Activated naive CD8-positive, alpha-beta T cell treated with anti-CD3 and anti-CD28 coated beads, Interleukin-2, amount 10 ng/mL, durations not matched to agents 7 days and 5 days (primary cell): ENCODE data around the gene RAP1B. TPM values are rescaled to one million over a fixed set of nuclear protein-coding genes. Genes with fewer than 3 reads are reported as not detected.

Experiments used
- ATAC-seq: fragments of 150-1000 bp; cut with Tn5 transposase; one replicate; pipeline ENCODE4 v1.10.0; 2021; ENCODE audit warnings: low read depth, moderate library complexity
- POLR2A ChIA-PET: fragments of 350-600 bp; sonication (Branson Sonifier 250); formaldehyde crosslinking; loops from one replicate; lab custom pipeline; 2021; ENCODE audit warnings: antibody characterized with exemption; lab: Charles Lee
- DNase-seq: peaks from one replicate; pipeline ENCODE4 v3.0.0; 2021
- H3K27ac Mint-ChIP-seq: one replicate; pipeline ENCODE4 v1.8.0; 2022; ENCODE audit warnings: mild to moderate bottlenecking, mixed read lengths
- H3K27me3 Mint-ChIP-seq: one replicate; pipeline ENCODE4 v1.8.0; 2022; ENCODE audit warnings: mild to moderate bottlenecking, moderate library complexity, mixed read lengths
- H3K36me3 Mint-ChIP-seq: one replicate; pipeline ENCODE4 v1.8.0; 2021; ENCODE audit warnings: mild to moderate bottlenecking, mixed read lengths
- H3K4me1 Mint-ChIP-seq: one replicate; pipeline ENCODE4 v1.8.0; 2021; ENCODE audit warnings: mixed read lengths
- H3K4me3 Mint-ChIP-seq: one replicate; pipeline ENCODE4 v1.8.0; 2022; ENCODE audit warnings: mild to moderate bottlenecking, moderate library complexity, mixed read lengths
- H3K9me3 Mint-ChIP-seq: one replicate; pipeline ENCODE4 v1.8.0; 2021; ENCODE audit warnings: mixed read lengths
- total RNA-seq, 2 experiments: library from RNA; stranded (reverse); gene quantifications; one replicate each; pipeline ENCODE4 v1.2.3, GENCODE V29; 2021

RAP1B gene
- total RNA-seq, result 100 to 1,000 TPM; 233 to 257 TPM

DNA sequence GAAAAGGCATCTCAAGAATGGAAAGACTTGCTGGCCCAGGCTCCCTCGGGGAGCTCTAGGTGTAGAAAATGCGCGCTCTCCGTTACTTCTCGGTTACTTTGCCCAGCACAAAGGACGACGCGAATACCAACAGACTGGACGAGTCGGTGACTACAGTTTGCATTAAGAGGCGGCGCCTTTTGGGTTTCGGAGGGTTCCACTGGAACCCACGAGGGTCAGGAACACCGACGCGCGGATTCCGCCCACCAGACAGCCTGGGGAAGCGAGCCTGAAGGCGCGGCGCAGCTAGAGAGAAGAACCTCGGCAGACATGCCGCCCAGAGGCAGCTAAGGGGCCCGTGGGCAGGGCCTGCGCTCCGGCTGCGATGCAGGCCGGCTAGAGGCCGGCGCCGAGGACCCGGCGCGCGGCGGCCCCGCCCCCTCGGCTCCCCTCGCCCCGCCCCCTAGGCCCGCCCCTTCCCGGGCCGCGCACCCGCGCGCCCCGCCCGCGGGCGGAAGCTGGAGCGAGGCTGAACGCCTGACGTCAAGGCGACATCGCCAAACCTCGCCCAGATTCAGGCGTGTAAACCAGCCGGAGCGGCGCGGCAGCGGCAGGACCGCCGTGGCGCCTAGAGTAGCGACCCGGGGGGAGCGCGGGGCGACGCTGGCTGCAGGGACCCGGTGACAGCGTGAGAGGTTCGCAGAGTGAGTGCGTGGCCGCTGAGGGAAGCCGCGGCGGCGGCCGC lies at the start of gene RAP1B:
TSS of gene RAP1B (plus strand) at position 530 of the 724 bp plus-strand sequence. CDS start 37,826 bp downstream, outside the sequence.
- POLR2A ChIA-PET, result interaction anchor here (0.6 to 4.0 kb wide), 24 partner anchors 8 to 279 kb away, joined by 3 to 25 read pairs (median 5); partner anchors contain the start of genes MDM1, MDM2 and NUP107
- Mint-ChIP-seq H3K27ac (peak within 1 kb of the TSS; percentile 94), H3K27me3 (no peaks in the 10 kb centered on the region), H3K36me3 (peaks cover 25% of the 10 kb centered on the region), H3K4me3 (peak within 1 kb of the TSS; percentile 97), H3K4me1 (peaks cover 41% of the 10 kb centered on the region), H3K9me3 (no peaks in the 10 kb centered on the region)
- DNase-seq (peak; percentile 92), ATAC-seq (peak; percentile 84)

DNA sequence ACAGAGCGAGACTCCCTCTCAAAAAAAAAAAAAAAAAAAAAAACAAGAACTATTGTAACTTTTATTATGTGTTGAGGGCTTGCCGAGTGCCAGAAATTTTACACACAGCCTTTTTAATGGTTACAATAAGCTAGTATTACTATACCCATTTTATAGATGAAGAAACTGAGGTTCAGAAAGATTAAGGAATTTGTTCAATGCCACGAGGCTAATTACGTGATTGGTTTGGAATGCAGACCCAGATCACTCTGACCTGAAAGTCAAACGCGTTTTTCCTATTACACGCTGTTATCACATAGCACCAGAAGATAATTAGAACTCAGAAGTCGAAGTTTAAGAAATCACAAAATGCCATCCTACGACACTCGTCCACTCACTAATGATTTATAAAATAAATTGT lies 48.9 kb upstream of the RAP1B start:
- Mint-ChIP-seq H3K27ac (no peak overlapping the region), H3K9me3 (no peaks in the 10 kb centered on the region), H3K36me3 (peaks cover 2% of the 10 kb centered on the region), H3K27me3 (no peaks in the 10 kb centered on the region), H3K4me3 (no peak overlapping the region), H3K4me1 (peaks cover 34% of the 10 kb centered on the region)
- ATAC-seq (no peak), DNase-seq (no peak)
- POLR2A ChIA-PET, result interaction anchor here (0.6 to 0.7 kb wide), 2 partner anchors 25 to 130 kb away, joined by 4 to 6 read pairs; no protein-coding TSS in a partner anchor

DNA sequence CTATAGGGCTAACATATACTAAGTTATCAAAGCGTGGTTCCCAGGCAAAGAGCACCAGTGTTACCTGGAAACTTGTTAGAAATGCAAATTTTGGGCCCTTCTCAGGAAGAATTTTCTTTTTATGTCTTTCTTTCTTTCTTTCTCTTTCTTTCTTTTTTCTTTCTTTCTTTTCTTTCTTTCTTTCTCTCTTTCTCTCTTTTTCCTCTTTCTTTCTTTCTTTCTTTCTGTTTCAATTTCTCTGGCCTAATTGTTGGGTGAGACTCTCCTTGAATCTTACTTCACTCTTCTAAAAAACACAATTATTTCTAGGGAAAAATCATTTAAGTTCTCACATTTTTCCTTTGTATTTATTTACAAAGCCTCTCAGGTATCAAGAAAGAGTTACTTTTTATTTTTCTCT lies 46.5 kb upstream of the RAP1B start:
- Mint-ChIP-seq H3K36me3 (peaks cover 7% of the 10 kb centered on the region), H3K4me1 (peaks cover 29% of the 10 kb centered on the region), H3K27me3 (no peaks in the 10 kb centered on the region), H3K4me3 (peak overlapping the region; percentile 23), H3K9me3 (peaks cover 4% of the 10 kb centered on the region), H3K27ac (peak overlapping the region; percentile 31)
- ATAC-seq (no peak), DNase-seq (no peak)
- POLR2A ChIA-PET, result interaction anchor here (0.8 to 1.7 kb wide), 2 partner anchors 14 to 25 kb away, joined by 3 to 7 read pairs; no protein-coding TSS in a partner anchor

DNA sequence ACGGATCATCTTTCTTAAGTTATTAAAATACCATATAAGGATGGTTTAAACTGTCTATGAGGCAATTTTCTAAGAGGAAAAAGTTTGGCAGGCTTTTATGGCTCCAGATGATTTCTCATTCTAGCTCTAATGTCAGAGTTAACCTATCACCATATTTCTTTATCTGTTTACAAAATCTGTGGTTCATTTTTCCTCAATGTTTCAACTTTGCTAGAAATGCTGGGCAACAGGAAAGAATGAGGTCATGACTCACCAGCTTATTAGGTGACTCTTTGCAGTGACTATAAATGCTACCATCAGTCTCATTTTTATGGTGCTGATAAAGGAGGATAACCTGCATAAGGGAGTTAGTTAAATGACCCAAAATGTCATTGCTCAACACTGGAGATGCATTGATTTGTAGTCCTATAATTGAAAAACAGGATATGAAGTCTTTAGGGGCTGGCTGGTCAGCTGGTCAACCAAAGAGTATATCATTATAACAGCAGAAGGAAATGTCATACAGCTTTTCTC lies 45.3 kb upstream of the RAP1B start:
- H3K9me3 Mint-ChIP-seq, result peaks cover 4% of the 10 kb centered on the region
- peaks cover 5% of the 10 kb centered on the region for H3K36me3 Mint-ChIP-seq
- ATAC-seq (peak; percentile 77), DNase-seq (no peak)
- POLR2A ChIA-PET, result interaction anchor here (1.1 to 1.6 kb wide), 3 partner anchors 24 to 234 kb away, joined by 3 read pairs; partner anchors contain the start of gene MDM1
- peak overlapping the region; percentile 54 for H3K27ac Mint-ChIP-seq
- H3K4me3 Mint-ChIP-seq, result peak overlapping the region; percentile 4
- H3K27me3 Mint-ChIP-seq, result no peaks in the 10 kb centered on the region
- H3K4me1 Mint-ChIP-seq, result peaks cover 23% of the 10 kb centered on the region

DNA sequence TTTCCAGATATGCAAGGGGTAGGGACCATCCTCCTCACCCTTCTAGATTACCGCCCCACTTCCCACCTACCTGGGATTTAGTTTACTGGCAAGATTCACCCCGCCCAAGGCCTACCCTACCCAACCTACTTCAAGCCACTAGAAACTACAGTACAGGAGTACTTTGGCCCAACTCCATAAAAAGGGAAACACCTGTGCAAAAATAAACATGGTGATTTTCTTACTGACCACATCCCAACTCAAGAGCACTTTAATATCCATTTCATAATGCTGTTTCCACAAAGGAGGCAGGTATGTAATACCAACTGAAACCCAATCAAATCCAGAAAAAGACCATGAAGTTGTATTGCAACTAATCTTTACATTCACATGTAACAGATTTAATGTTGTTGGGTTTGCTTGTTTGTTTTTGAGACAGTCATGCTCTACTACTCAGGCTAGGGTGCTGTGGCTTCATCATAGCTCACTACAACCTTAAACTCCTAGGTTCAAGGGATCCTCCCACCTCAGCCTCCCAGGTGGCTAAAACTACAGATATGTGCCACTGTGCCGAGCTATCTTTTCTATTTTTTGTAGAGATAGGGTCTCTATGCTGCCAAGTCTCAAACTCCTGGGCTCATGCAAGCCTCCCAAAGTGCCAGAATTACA lies 41.7 kb upstream of the RAP1B start:
- Mint-ChIP-seq H3K4me3 (no peak overlapping the region), H3K9me3 (peaks cover 4% of the 10 kb centered on the region), H3K36me3 (peaks cover 5% of the 10 kb centered on the region), H3K27ac (no peak overlapping the region), H3K27me3 (no peaks in the 10 kb centered on the region), H3K4me1 (peaks cover 28% of the 10 kb centered on the region)
- ATAC-seq, result no peak
- POLR2A ChIA-PET, result no interaction called here
- DNase-seq, result no peak

DNA sequence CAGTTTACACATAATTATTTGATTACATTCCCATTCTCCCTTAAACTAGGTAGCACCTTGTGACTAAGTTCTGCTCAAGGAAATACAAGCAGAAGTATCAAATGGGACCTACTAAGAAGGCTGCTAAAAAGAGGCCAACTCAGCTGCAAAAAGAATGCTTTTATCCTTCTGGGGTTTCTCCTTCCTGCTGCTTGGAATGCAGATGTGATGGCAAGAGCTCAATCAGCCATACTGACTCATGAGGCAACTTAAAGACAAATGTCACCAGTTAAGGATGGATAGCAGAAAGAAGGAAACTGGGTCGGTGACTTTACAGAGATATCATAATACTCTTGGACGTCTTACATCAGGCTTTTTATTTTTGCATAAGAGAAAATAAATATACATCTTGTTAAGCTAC lies 38.0 kb upstream of the RAP1B start:
- DNase-seq (no peak), ATAC-seq (no peak)
- Mint-ChIP-seq H3K36me3 (peaks cover 5% of the 10 kb centered on the region), H3K4me3 (peak overlapping the region; percentile 24), H3K27me3 (no peaks in the 10 kb centered on the region), H3K4me1 (peaks cover 15% of the 10 kb centered on the region), H3K9me3 (peaks cover 4% of the 10 kb centered on the region), H3K27ac (peak overlapping the region; percentile 42)
- POLR2A ChIA-PET, result interaction anchor here (0.5 kb wide), 1 partner anchor 27 kb away, joined by 4 read pairs; no protein-coding TSS in a partner anchor

DNA sequence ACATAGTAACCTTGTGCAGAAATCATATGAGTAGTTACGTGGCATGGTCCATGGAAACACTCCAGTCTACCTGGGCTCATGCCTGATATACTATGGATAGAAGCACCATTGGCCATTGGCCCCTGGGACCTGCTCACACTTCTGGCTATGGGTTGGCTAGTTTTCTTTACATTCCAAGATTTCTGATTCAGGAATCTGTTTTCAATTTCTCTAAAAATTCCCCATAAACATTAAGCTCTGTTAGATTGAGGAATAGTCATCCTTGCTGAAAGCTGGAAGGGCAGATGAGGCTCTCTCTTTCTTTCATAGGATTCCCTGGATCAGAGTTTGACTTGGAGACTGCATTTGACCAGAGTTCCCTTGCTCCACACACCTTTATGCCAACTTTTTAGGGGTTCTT lies 37.3 kb upstream of the RAP1B start:
- Mint-ChIP-seq H3K9me3 (peaks cover 4% of the 10 kb centered on the region), H3K4me3 (no peak overlapping the region), H3K27ac (no peak overlapping the region), H3K27me3 (no peaks in the 10 kb centered on the region), H3K36me3 (peaks cover 5% of the 10 kb centered on the region), H3K4me1 (peaks cover 20% of the 10 kb centered on the region)
- DNase-seq, result no peak
- ATAC-seq, result no peak
- POLR2A ChIA-PET, result no interaction called here

DNA sequence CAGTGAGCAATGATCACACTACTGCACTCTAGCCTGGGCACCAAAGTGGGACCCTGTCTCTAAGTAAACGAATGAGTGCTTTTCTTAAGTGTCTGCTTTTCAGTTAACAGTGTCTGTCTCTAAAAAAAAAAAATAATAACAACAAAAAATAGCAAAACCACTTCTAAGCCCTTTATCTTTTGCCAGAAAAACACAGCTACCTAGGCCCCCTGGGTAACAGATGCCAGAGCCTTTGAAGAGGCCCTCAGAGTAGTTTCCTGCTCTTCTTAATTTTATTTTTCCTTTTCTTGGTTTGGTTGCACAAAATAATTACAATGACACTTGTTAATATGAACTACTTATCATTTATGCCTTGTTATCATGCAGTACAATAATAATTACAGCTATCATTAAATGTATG lies 32.8 kb upstream of the RAP1B start:
- Mint-ChIP-seq H3K27me3 (no peaks in the 10 kb centered on the region), H3K4me3 (no peak overlapping the region)
- no peak for ATAC-seq

DNA sequence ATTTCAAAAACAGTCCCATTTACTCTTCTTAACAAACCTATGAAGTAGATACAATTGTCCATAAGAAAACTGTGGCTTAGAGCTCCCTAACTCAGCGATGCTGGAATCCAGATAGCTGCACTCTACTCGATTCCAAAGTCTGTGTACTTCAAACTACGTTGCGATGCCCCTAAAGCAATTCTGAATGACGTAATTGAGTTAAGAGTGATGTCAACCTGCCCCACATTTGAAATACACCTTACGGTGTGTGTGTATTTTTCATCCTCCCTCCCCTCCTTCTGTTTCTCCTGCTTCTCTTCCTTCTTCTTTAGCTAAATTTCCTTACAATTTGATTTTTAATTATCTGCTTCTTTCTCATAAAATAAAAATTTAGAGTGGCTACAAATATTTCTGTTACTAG lies 31.9 kb upstream of the RAP1B start:
- POLR2A ChIA-PET, result interaction anchor here (0.8 to 2.7 kb wide), 9 partner anchors 9 to 234 kb away, joined by 3 to 25 read pairs (median 4); partner anchors contain the start of gene RAP1B
- H3K4me1 Mint-ChIP-seq, result peaks cover 23% of the 10 kb centered on the region
- no peaks in the 10 kb centered on the region for H3K36me3 Mint-ChIP-seq
- no peak for DNase-seq
- H3K27me3 Mint-ChIP-seq, result no peaks in the 10 kb centered on the region
- peak overlapping the region; percentile 66 for H3K4me3 Mint-ChIP-seq
- peak overlapping the region; percentile 82 for H3K27ac Mint-ChIP-seq
- no peak for ATAC-seq
- no peaks in the 10 kb centered on the region for H3K9me3 Mint-ChIP-seq

More for the DNA sequence above, 32.8 kb upstream of the RAP1B start:
- POLR2A ChIA-PET, result interaction anchor here (0.6 to 2.7 kb wide), 6 partner anchors 14 to 235 kb away, joined by 3 to 25 read pairs (median 3); partner anchors contain the start of gene RAP1B
- H3K9me3 Mint-ChIP-seq, result no peaks in the 10 kb centered on the region
- no peaks in the 10 kb centered on the region for H3K36me3 Mint-ChIP-seq
- no peak for DNase-seq
- peaks cover 23% of the 10 kb centered on the region for H3K4me1 Mint-ChIP-seq
- peak overlapping the region; percentile 9 for H3K27ac Mint-ChIP-seq

DNA sequence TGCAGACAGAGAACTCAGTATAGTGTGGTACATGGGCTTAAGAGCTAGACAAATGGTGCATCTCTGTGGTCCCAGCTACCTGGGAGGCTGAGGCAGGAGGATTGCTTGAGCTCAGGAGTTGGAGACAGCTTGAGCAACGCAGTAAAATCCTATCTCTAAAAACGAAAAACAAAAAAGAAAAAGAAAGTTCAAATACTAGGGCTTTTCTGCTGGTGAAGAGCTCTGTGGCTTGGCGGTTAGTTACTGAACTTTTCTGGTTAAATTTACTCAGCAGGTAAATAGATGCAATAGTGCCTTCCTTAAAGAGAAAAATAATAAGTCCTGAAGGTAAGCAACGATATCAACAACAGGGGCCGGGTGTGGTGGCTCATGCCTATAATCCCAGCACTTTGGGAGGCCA lies 31.4 kb upstream of the RAP1B start:
- DNase-seq, result no peak
- POLR2A ChIA-PET, result interaction anchor here (0.7 to 2.7 kb wide), 10 partner anchors 8 to 233 kb away, joined by 3 to 25 read pairs (median 4); partner anchors contain the start of gene RAP1B

DNA sequence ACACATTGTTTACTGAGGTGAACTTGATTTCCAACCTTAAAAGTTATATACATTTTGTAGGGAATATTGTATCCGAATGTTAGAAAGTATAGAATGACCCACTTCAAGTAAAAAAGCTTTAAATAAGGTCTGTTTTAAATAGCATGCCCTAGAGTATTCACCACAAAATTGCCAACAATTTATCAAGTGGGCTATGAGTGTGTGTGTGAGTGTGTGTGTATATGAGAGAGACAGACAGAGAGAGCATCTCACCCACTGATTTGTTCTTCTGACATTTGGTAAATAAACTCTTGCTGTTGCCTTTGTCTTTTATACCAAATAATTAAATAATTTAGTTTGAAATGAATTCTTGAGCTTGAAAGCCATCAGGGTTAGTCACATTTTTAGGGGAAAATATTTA lies 29.8 kb upstream of the RAP1B start:
- DNase-seq (no peak), ATAC-seq (no peak)
- H3K9me3 Mint-ChIP-seq, result no peaks in the 10 kb centered on the region
- H3K27me3 Mint-ChIP-seq, result no peaks in the 10 kb centered on the region
- H3K4me1 Mint-ChIP-seq, result peaks cover 24% of the 10 kb centered on the region
- H3K27ac Mint-ChIP-seq, result no peak overlapping the region
- POLR2A ChIA-PET, result interaction anchor here (0.9 kb wide), 1 partner anchor 29 kb away, joined by 3 read pairs; the partner anchor contains the start of gene RAP1B
- H3K4me3 Mint-ChIP-seq, result no peak overlapping the region
- H3K36me3 Mint-ChIP-seq, result no peaks in the 10 kb centered on the region

More for the DNA sequence above, 31.4 kb upstream of the RAP1B start:
- Mint-ChIP-seq H3K27ac (peak overlapping the region; percentile 82), H3K4me3 (peak overlapping the region; percentile 66), H3K27me3 (no peaks in the 10 kb centered on the region), H3K36me3 (no peaks in the 10 kb centered on the region), H3K4me1 (peaks cover 24% of the 10 kb centered on the region), H3K9me3 (no peaks in the 10 kb centered on the region)
- ATAC-seq, result peak; percentile 73

DNA sequence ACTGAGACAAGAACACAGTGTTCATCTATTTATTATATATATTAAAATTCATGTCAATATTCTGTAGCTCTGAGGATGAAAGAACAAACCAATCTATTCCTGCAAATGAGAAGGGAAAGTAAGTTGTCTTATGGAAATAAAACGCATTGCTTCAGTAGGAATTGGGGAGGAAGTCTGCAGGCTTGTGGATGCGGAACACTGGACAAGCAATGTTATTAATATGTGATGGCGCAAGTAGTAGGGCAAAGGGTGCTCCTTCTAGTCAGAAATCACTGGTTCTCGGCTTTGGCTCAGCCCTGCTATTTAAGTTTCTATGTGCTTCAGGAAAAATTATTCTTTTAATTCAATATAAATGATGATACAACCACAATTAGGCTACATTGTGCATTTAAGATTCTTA lies 28.8 kb upstream of the RAP1B start:
- H3K36me3 Mint-ChIP-seq, result no peaks in the 10 kb centered on the region
- no peak for ATAC-seq
- H3K4me3 Mint-ChIP-seq, result no peak overlapping the region
- H3K27ac Mint-ChIP-seq, result no peak overlapping the region
- POLR2A ChIA-PET, result no interaction called here
- H3K27me3 Mint-ChIP-seq, result no peaks in the 10 kb centered on the region
- peaks cover 26% of the 10 kb centered on the region for H3K4me1 Mint-ChIP-seq
- H3K9me3 Mint-ChIP-seq, result no peaks in the 10 kb centered on the region
- no peak for DNase-seq

DNA sequence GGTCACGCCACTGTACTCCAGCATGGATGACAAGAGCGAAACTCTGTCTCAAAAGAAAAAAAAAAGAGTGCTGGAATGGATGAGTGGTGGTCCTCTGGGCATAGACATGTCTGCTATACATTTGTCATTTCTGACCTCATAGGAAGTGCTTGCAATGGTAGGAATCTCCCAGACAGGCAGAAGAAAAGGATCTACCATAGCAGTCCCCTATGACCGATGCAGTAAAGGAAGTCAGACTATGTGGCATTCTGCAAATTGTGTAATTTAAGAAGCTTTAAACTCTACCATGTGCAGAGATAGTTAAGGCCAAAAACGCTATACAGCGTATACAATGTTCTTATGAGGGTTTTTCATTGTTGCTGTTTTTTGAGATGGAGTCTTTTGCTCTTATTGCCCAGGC lies 24.7 kb upstream of the RAP1B start:
- Mint-ChIP-seq H3K36me3 (peaks cover 14% of the 10 kb centered on the region), H3K4me3 (no peak overlapping the region), H3K27me3 (no peaks in the 10 kb centered on the region), H3K27ac (peak overlapping the region; percentile 2), H3K9me3 (peaks cover 11% of the 10 kb centered on the region), H3K4me1 (peaks cover 20% of the 10 kb centered on the region)
- ATAC-seq (no peak), DNase-seq (no peak)
- POLR2A ChIA-PET, result interaction anchor here (1.1 to 2.7 kb wide), 2 partner anchors 24 to 47 kb away, joined by 3 to 25 read pairs; partner anchors contain the start of gene RAP1B
